Fibroblast of lung (primary cell): Measurements from ENCODE around the gene KLF15.

ENCODE experiments used
- CTCF ChIP-seq, 2 donors: IDR thresholded peaks in 1 of 2; conservative IDR thresholded peaks in 1 of 2; 1 replicate in 1 of 2; 2 replicates in 1 of 2; pipeline ENCODE4 v1.5.1; 2011 to 2012; ENCODE audit warnings: low read length in 2 of 2, control low read depth in 1 of 2, inconsistent platforms in 1 of 2, low read depth in 1 of 2, mild to moderate bottlenecking in 1 of 2
- EZH2 ChIP-seq: IDR thresholded peaks from 2 replicates; pipeline ENCODE4 v1.5.1; 2012; ENCODE audit warnings: low read length, control low read depth, mild to moderate bottlenecking; ENCODE audit errors: missing control alignments

- TF ChIP-seq CTCF (conservative IDR thresholded peaks at IDR 0.05 in 1 of 2, IDR thresholded peaks at IDR 0.05 in 1 of 2; ENCODE audit: low read depth in 1 of 2, low read length in 2 of 2) (no peak), EZH2 (no peak)
Observed at GRCh38 chr3:126353694-126354321, 3.4 kb downstream of the KLF15 start.
